Measurements from ENCODE around the gene TREML2. TPM values are rescaled to one million over a fixed set of nuclear protein-coding genes. Genes with fewer than 3 reads are reported as not detected.

The TREML2 gene
- total and polyA plus RNA-seq, 9 donors = 0.05 to 0.16 (median 0.11) TPM

DNA sequence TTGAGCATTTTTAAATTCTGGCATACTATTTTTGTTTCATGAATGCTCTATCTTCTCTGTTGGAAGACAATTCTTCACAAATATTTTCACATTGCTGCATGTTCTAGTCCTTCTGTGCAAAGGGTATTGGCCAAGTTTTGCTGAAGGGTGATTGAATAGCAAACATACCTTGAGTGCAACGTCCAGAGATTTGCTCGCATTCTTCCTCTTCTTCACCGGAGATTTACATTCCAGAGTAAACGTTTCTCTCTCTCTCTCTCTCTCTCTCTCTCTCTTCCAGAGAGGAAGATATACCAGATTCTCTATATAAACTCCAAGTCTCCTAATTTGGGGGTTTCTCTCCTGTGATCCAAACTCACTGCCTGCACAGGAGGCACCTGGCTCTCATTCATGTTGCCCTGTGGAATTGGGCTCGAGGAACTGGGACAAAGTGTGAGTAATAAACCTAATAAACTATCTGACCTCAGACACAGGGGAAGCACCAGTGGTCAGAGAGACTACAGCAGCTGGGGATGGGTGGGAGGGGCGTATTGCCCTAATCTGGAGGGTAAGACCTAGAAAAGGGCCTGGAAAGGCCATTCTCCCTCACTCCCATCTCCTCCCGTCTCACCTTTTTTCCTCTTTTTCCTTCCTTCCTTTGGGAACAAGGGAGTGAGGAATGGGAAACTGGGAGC is 45.7 kb downstream of the TREML2 start:
- peaks cover 2% of the 10 kb centered on the region for H3K27me3 ChIP-seq (ENCODE audit: control insufficient read depth, insufficient read depth, low read length)
- H3K27ac ChIP-seq (ENCODE audit: low read length) = no peak overlapping the region
- H3K9me3 ChIP-seq (replicated peaks; ENCODE audit: control insufficient read depth, low read depth, low read length) = no peaks in the 10 kb centered on the region
- H3K36me3 ChIP-seq (ENCODE audit: control insufficient read depth, insufficient read depth, low read length) = no peaks in the 10 kb centered on the region
- no CpG with 5 or more reads among the region's 7 CpGs for WGBS (ENCODE audit: insufficient coverage)
- no peak for DNase-seq
- H3K4me1 ChIP-seq (ENCODE audit: control insufficient read depth, insufficient read depth, low read length) = peaks cover 17% of the 10 kb centered on the region
- H3K4me3 ChIP-seq (ENCODE audit: low read length) = no peak overlapping the region

DNA sequence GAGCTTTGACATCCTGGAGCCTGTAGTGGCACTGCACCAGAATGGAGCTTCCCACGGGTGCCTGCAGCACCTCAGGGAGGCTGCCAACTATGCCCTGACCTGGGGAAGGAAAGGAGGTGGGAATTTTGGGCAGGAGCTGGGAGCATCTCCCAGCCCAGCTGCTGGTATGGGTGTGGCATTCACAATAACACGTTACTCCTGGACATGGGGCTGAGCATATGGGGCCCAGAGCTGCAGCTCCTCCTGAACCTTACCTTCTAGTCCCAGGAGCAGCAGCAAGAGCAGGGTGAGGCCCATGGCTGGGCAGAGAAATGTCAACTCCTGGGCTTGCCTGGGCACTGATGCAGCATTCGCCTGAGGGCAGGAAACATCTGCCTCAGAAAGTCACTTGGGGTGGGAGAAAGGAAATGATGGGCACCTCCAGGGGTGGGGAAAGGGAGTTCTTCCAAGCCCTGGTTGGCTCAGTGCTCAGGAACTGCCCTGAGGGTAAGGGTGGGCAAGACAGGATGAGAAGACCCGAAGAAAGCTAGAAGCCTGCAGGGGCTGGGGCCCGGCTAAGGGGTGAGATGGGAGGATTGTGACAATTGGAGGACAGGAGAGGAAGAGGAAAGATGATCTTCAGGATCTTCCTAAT is 46.8 kb downstream of the TREML2 start, which contains the start of gene TREML1:
Gene TREML1, minus strand, starts transcription at position 356 of the 634 bp plus-strand sequence. Its CDS starts 59 bp downstream, at position 297.
- Histone ChIP-seq H3K36me3 (ENCODE audit: control insufficient read depth, insufficient read depth, low read length) (no peaks in the 10 kb centered on the region), H3K27ac (ENCODE audit: low read length) (no peak within 1 kb of the TSS), H3K9me3 (replicated peaks; ENCODE audit: control insufficient read depth, low read depth, low read length) (no peaks in the 10 kb centered on the region), H3K4me3 (ENCODE audit: low read length) (no peak within 1 kb of the TSS), H3K27me3 (ENCODE audit: control insufficient read depth, insufficient read depth, low read length) (peaks cover 2% of the 10 kb centered on the region), H3K4me1 (ENCODE audit: control insufficient read depth, insufficient read depth, low read length) (peaks cover 7% of the 10 kb centered on the region)
- DNase-seq = no peak
- 54% methylated on average over 4 of the region's 5 CpGs for WGBS (ENCODE audit: insufficient coverage)

DNA sequence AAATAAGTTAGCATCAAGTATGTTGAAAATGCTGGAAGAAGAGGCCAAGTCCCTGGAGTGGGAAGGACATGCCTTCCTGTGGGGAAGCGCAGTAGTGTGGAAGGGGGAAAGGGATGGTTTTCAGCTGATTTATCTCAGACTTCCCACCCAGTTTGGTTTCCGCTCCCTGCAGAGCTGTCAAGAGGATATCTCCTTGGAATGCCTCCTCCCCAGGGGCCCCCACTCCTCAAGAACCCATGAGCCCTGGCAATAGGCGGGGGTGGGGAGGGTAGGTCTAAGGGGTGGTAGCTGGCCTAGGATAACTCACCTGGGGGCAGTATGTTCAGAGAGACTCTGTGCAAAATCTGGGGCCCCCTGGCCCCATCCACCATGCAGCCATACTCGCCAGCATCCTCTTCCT is 47.5 kb downstream of the TREML2 start:
- 60% methylated on average over 1 of the region's 4 CpGs for WGBS (ENCODE audit: insufficient coverage)
- no peaks in the 10 kb centered on the region for H3K36me3 ChIP-seq (ENCODE audit: control insufficient read depth, insufficient read depth, low read length)

DNA sequence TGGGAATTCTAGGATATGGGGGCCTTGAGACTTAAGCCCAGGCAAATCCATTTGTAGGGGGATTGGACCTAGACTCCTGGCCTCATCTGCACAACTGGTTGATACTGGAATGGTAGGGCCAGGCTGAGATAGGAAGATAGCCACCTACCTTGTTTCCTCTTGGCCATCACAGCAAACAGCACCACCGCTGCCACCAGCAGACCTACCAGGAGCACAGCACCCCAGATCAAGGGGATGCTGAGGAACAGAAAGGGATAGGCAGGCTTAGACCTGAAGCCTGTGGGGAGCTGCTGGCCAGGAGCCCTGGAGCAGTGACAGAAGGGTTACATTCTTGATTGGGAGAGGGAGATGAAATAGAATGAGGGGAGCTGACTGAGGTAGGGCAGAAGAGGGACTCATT is 50.3 kb downstream of the TREML2 start:
- no peak overlapping the region for H3K27ac ChIP-seq (ENCODE audit: low read length)
- no peaks in the 10 kb centered on the region for H3K27me3 ChIP-seq (ENCODE audit: control insufficient read depth, insufficient read depth, low read length)
- no peaks in the 10 kb centered on the region for H3K36me3 ChIP-seq (ENCODE audit: control insufficient read depth, insufficient read depth, low read length)
- no peak for DNase-seq
- WGBS (ENCODE audit: insufficient coverage) = no CpG with 5 or more reads among the region's 1 CpG
- no peaks in the 10 kb centered on the region for H3K4me1 ChIP-seq (ENCODE audit: control insufficient read depth, insufficient read depth, low read length)
- H3K9me3 ChIP-seq (replicated peaks; ENCODE audit: control insufficient read depth, low read depth, low read length) = no peaks in the 10 kb centered on the region
- no peak overlapping the region for H3K4me3 ChIP-seq (ENCODE audit: low read length)

More for the DNA sequence above, 47.5 kb downstream of the TREML2 start:
- Histone ChIP-seq H3K4me1 (ENCODE audit: control insufficient read depth, insufficient read depth, low read length) (no peaks in the 10 kb centered on the region), H3K9me3 (replicated peaks; ENCODE audit: control insufficient read depth, low read depth, low read length) (no peaks in the 10 kb centered on the region), H3K27me3 (ENCODE audit: control insufficient read depth, insufficient read depth, low read length) (no peaks in the 10 kb centered on the region), H3K4me3 (ENCODE audit: low read length) (no peak overlapping the region), H3K27ac (ENCODE audit: low read length) (no peak overlapping the region)
- DNase-seq = no peak

DNA sequence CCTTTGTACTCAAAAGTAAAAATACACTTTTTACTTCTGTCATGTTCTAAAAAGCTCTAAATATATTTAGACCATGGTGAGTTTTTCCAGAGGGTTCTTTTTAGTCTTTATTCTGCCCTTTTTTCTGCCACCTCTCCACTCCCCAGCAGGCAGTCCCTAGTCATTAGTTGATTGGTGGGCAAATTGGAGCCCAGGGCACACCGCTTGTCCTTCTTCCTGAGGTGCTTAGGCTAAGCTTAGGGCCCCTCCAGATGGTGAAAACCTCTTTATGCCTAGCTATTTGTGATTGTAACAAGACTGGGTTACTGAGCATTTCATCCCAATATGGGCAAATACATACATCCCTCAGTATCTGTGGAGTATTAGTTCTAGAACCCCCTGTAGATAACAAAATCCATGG is 53.0 kb downstream of the TREML2 start:
- no CpG with 5 or more reads among the region's 1 CpG for WGBS (ENCODE audit: insufficient coverage)
- Histone ChIP-seq H3K27ac (ENCODE audit: low read length) (no peak overlapping the region), H3K36me3 (ENCODE audit: control insufficient read depth, insufficient read depth, low read length) (no peaks in the 10 kb centered on the region), H3K9me3 (replicated peaks; ENCODE audit: control insufficient read depth, low read depth, low read length) (no peaks in the 10 kb centered on the region), H3K27me3 (ENCODE audit: control insufficient read depth, insufficient read depth, low read length) (no peaks in the 10 kb centered on the region), H3K4me1 (ENCODE audit: control insufficient read depth, insufficient read depth, low read length) (no peaks in the 10 kb centered on the region), H3K4me3 (ENCODE audit: low read length) (no peak overlapping the region)
- no peak for DNase-seq

Other genes with a start within 250 kb of the TREML2 start
- 3.0 TPM for gene UNC5CL, start 161.9 kb downstream of the TREML2 start, total RNA-seq
- gene UNC5CL, start 161.9 kb downstream of the TREML2 start, polyA plus RNA-seq (ENCODE audit: insufficient read depth in 1 of 8, insufficient read length in 8 of 8, low replicate concordance in 1 of 8) = 1 to 10 TPM; 2.2 to 9.8 (median 4.1) TPM
- gene TSPO2, start 158.7 kb downstream of the TREML2 start, total RNA-seq = 0.22 TPM
- 1 to 10 TPM in 2 of 8 donors, under 1 TPM in 6; 0.41 to 1.8 (median 0.89) TPM for gene TSPO2, start 158.7 kb downstream of the TREML2 start, polyA plus RNA-seq (ENCODE audit: insufficient read depth in 1 of 8, insufficient read length in 8 of 8, low replicate concordance in 1 of 8)
- gene APOBEC2, start 147.9 kb downstream of the TREML2 start, total RNA-seq = 509 TPM
- 100 to 1,000 TPM; 281 to 891 (median 471) TPM for gene APOBEC2, start 147.9 kb downstream of the TREML2 start, polyA plus RNA-seq (ENCODE audit: insufficient read depth in 1 of 8, insufficient read length in 8 of 8, low replicate concordance in 1 of 8)
- gene OARD1, start 128.8 kb downstream of the TREML2 start, total RNA-seq = 12.9 TPM
- gene OARD1, start 128.8 kb downstream of the TREML2 start, polyA plus RNA-seq (ENCODE audit: insufficient read depth in 1 of 8, insufficient read length in 8 of 8, low replicate concordance in 1 of 8) = 10 to 100 TPM; 15.0 to 20.7 (median 19.3) TPM
- gene NFYA, start 128.2 kb downstream of the TREML2 start, total RNA-seq = 14.4 TPM
- 10 to 100 TPM; 21.2 to 35.2 (median 27.3) TPM for gene NFYA, start 128.2 kb downstream of the TREML2 start, polyA plus RNA-seq (ENCODE audit: insufficient read depth in 1 of 8, insufficient read length in 8 of 8, low replicate concordance in 1 of 8)
- gene TREML1, start 46.8 kb downstream of the TREML2 start, total RNA-seq = 0.18 TPM
- gene TREML1, start 46.8 kb downstream of the TREML2 start, polyA plus RNA-seq (ENCODE audit: insufficient read depth in 1 of 8, insufficient read length in 8 of 8, low replicate concordance in 1 of 8) = under 1 TPM in 7 of 8 donors, not detected in 1; 0.10 to 0.49 (median 0.16) TPM
- 0.75 TPM for gene TREM2, start 38.0 kb downstream of the TREML2 start, total RNA-seq
- 1 to 10 TPM in 2 of 8 donors, under 1 TPM in 6; 0.15 to 3.6 (median 0.55) TPM for gene TREM2, start 38.0 kb downstream of the TREML2 start, polyA plus RNA-seq (ENCODE audit: insufficient read depth in 1 of 8, insufficient read length in 8 of 8, low replicate concordance in 1 of 8)
- gene TREML4, start 27.2 kb upstream of the TREML2 start, total RNA-seq = not detected
- gene TREML4, start 27.2 kb upstream of the TREML2 start, polyA plus RNA-seq (ENCODE audit: insufficient read depth in 1 of 8, insufficient read length in 8 of 8, low replicate concordance in 1 of 8) = not detected
- gene TREM1, start 85.5 kb upstream of the TREML2 start, total RNA-seq = 0.35 TPM
- 1 to 10 TPM in 1 of 8 donors, under 1 TPM in 5, not detected in 2; 0.06 to 1.6 (median 0.21) TPM for gene TREM1, start 85.5 kb upstream of the TREML2 start, polyA plus RNA-seq (ENCODE audit: insufficient read depth in 1 of 8, insufficient read length in 8 of 8, low replicate concordance in 1 of 8)
- gene NCR2, start 134.5 kb upstream of the TREML2 start, total RNA-seq = not detected
- gene NCR2, start 134.5 kb upstream of the TREML2 start, polyA plus RNA-seq (ENCODE audit: insufficient read depth in 1 of 8, insufficient read length in 8 of 8, low replicate concordance in 1 of 8) = not detected